ENCODE measurements around the gene NHLH2.
A peak's percentile ranks its signal among the peaks of the same experiment; 100 is the strongest.

Gene NHLH2

DNA sequence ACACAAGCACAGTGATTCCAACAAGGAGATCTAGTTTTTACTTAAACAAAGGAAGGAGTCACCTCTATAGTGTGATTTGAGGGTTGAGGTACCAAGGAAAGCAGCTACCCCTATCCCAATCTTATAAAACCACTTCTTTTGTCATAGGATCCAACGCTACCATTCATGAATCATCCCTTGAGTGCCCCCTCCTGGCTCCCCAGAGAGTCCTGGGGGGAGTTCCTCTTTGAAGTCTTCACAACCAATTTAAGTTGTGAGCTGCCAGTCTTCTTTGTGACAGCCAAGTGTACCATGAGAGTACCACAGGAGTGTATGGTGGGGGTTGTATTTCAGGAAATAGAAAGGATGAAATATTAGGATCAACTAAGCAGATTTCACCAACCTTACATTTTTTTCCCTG, 39.1 kb upstream of the NHLH2 start:
- DNase-seq (ENCODE audit: extremely low read depth, insufficient read length): no peak

DNA sequence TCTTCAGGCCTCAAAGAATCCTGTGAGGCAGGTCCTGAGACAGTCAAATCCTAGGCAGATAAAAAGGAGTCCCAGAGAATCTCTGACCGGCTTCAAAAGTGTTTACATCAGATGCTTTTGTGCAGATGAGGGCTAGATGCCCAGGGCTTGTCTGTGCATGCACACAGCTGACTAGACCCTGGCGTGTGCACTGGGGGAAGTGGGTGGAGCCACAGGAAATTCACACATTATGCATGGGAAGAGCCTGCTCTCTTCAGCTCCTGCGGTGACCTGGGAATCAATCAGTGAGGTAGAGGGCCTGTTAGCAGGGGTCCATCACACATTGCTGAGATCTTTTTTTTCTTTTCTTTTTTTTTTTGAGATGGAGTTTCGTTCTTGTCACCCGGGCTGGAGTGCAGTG, 36.6 kb upstream of the NHLH2 start:
- no peak for DNase-seq (ENCODE audit: extremely low read depth, insufficient read length)
- Histone ChIP-seq H3K36me3 (ENCODE audit: control insufficient read depth, insufficient read depth, low read length) (no peaks in the 10 kb centered on the region), H3K27me3 (replicated peaks; ENCODE audit: control insufficient read depth, insufficient read depth, low read length) (peaks cover 1% of the 10 kb centered on the region; the same call in 1 of the 2 replicates), H3K4me3 (replicated peaks; ENCODE audit: low read depth, low read length) (no peak overlapping the region)
- TF ChIP-seq, protein P1, sequence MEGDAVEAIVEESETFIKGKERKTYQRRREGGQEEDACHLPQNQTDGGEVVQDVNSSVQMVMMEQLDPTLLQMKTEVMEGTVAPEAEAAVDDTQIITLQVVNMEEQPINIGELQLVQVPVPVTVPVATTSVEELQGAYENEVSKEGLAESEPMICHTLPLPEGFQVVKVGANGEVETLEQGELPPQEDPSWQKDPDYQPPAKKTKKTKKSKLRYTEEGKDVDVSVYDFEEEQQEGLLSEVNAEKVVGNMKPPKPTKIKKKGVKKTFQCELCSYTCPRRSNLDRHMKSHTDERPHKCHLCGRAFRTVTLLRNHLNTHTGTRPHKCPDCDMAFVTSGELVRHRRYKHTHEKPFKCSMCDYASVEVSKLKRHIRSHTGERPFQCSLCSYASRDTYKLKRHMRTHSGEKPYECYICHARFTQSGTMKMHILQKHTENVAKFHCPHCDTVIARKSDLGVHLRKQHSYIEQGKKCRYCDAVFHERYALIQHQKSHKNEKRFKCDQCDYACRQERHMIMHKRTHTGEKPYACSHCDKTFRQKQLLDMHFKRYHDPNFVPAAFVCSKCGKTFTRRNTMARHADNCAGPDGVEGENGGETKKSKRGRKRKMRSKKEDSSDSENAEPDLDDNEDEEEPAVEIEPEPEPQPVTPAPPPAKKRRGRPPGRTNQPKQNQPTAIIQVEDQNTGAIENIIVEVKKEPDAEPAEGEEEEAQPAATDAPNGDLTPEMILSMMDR (IDR thresholded peaks at IDR 0.05; ENCODE audit: insufficient read depth, low read length, poor library complexity, severe bottlenecking): no peak

More for the DNA sequence above, 39.1 kb upstream of the NHLH2 start:
- TF ChIP-seq, protein P1 (IDR thresholded peaks at IDR 0.05; ENCODE audit: insufficient read depth, low read length, poor library complexity, severe bottlenecking): peak; percentile 27
- Histone ChIP-seq H3K4me3 (replicated peaks; ENCODE audit: low read depth, low read length) (no peak overlapping the region), H3K36me3 (ENCODE audit: control insufficient read depth, insufficient read depth, low read length) (no peaks in the 10 kb centered on the region), H3K27me3 (replicated peaks; ENCODE audit: control insufficient read depth, insufficient read depth, low read length) (peaks cover 1% of the 10 kb centered on the region; the same call in 1 of the 2 replicates)

DNA sequence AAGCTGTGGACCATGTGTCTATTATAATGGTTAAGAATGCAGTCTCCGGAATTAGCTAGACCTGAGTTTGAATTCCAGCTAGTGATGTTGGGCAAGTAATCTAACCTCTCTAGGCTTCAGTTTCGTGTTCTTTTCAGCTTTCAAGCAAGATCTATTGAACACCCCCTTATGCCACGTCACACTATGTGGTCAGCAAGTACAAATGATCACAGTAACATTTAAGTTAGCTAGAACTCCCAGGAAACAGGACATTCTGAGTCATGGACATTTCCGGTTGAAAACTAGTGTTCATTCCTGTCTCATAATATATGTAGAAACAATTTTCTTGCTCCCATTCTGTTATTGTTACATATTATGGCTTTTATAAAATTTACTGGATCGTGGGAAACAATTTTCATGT, 34.0 kb upstream of the NHLH2 start:
- Histone ChIP-seq H3K36me3 (ENCODE audit: control insufficient read depth, insufficient read depth, low read length) (no peaks in the 10 kb centered on the region), H3K27me3 (replicated peaks; ENCODE audit: control insufficient read depth, insufficient read depth, low read length) (no peaks in the 10 kb centered on the region; the same call in 1 of the 2 replicates), H3K4me3 (replicated peaks; ENCODE audit: low read depth, low read length) (no peak overlapping the region)
- DNase-seq (ENCODE audit: extremely low read depth, insufficient read length): no peak
- TF ChIP-seq, protein P1 (IDR thresholded peaks at IDR 0.05; ENCODE audit: insufficient read depth, low read length, poor library complexity, severe bottlenecking): no peak

DNA sequence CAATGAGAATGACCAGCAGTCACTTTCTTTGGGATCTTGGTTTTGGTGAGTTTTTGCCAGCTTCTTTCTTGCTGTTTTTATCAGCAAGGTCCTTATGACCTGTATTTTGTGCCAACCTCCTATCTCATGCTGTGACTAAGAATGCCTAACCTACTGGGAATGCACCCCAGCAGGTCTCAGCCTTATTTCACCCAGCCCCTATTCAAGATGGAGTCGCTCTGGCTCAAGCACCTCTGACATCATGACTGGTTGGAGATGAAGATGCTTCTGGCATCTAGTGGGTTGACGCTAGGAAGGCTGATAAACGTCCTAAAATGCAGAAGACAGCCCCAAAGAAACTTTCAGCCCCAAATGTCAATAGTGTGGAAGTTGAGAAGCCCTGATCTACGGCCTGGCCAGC, 33.6 kb upstream of the NHLH2 start:
- no peak for DNase-seq (ENCODE audit: extremely low read depth, insufficient read length)
- TF ChIP-seq, protein P1 (IDR thresholded peaks at IDR 0.05; ENCODE audit: insufficient read depth, low read length, poor library complexity, severe bottlenecking): no peak
- Histone ChIP-seq H3K36me3 (ENCODE audit: control insufficient read depth, insufficient read depth, low read length) (no peaks in the 10 kb centered on the region), H3K27me3 (replicated peaks; ENCODE audit: control insufficient read depth, insufficient read depth, low read length) (no peaks in the 10 kb centered on the region; the same call in 1 of the 2 replicates), H3K4me3 (replicated peaks; ENCODE audit: low read depth, low read length) (no peak overlapping the region)

DNA sequence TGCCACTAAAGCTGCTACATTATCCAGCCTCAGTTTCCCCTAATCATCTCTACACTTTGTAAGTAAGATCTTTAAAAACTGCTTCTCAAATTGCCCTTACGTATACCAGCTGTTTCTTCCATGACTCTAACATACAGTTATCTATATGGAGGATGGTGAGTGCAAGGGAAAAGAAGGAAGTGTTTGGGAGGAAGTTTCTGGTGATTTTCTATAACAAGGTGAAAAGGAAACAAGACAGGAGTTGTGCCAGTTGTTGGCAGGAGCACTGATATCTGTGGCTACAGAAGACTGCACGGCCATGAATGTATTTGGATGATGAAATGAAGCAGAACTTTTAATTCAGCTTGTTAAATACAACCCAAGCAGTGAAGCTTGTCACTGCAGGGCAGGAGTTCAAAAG, 32.3 kb upstream of the NHLH2 start:
- TF ChIP-seq, protein P1 (IDR thresholded peaks at IDR 0.05; ENCODE audit: insufficient read depth, low read length, poor library complexity, severe bottlenecking): no peak
- no peak overlapping the region for H3K4me3 ChIP-seq (replicated peaks; ENCODE audit: low read depth, low read length)
- DNase-seq (ENCODE audit: extremely low read depth, insufficient read length): no peak
- no peaks in the 10 kb centered on the region for H3K36me3 ChIP-seq (ENCODE audit: control insufficient read depth, insufficient read depth, low read length)
- H3K27me3 ChIP-seq (replicated peaks; ENCODE audit: control insufficient read depth, insufficient read depth, low read length): no peaks in the 10 kb centered on the region; the same call in 1 of the 2 replicates

DNA sequence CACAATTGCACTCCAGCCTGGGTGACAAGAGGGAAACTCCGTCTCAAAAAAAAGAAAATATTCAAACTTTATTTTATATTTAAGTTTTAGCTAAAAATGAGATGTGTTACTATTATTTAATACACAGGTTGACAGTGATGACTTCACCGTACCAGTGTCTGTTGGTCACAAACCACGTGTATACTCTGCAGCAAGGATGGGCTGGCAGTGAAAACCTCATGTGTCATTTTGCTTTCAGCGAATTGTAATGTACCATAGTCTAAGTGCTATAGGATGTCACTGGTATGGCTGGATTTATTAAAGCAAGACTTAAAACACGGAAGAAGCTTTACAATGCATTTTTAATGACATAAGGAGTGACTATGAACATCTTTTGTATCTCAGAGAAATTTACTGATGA, 28.1 kb upstream of the NHLH2 start:
- Histone ChIP-seq H3K27me3 (replicated peaks; ENCODE audit: control insufficient read depth, insufficient read depth, low read length) (no peaks in the 10 kb centered on the region; the same call in 1 of the 2 replicates), H3K36me3 (ENCODE audit: control insufficient read depth, insufficient read depth, low read length) (no peaks in the 10 kb centered on the region)
- TF ChIP-seq, protein P1 (IDR thresholded peaks at IDR 0.05; ENCODE audit: insufficient read depth, low read length, poor library complexity, severe bottlenecking): no peak

More for the DNA sequence above, 28.1 kb upstream of the NHLH2 start:
- no peak for DNase-seq (ENCODE audit: extremely low read depth, insufficient read length)
- H3K4me3 ChIP-seq (replicated peaks; ENCODE audit: low read depth, low read length): no peak overlapping the region

Measured in GM06990 (cell line).